HCT116 (cell line): ENCODE measurements around the gene DIAPH3. TPM values are rescaled to one million over a fixed set of nuclear protein-coding genes. Genes with fewer than 3 reads are reported as not detected.

ENCODE experiments used
- ATAC-seq: fragments of 200-7000 bp; cut with Tn5 transposase; 2 replicates; pipeline ENCODE4 v1.9.1; 2020; ENCODE audit warnings: mild to moderate bottlenecking, moderate library complexity
- BruUV-seq: library from RNA; stranded (reverse); fragments of 400-500 nt; replicated peaks from 2 replicates; lab custom pipeline; 2021; lab: Mats Ljungman, UMichigan
- CTCF ChIA-PET: fragments of 300-600 bp; sonication (Branson Sonifier 250); formaldehyde crosslinking; loops from one replicate; lab custom pipeline; 2021; ENCODE audit warnings: antibody characterized with exemption; lab: Charles Lee
- POLR2A ChIA-PET: fragments of 300-600, 350-600 bp; sonication (Branson Sonifier 250); formaldehyde crosslinking; loops from one replicate; lab custom pipeline; 2021; ENCODE audit warnings: antibody characterized with exemption; lab: Charles Lee
- RAD21 ChIA-PET, 2 experiments: fragments of 300-600 bp; sonication (Branson Sonifier 250); formaldehyde crosslinking; loops; one replicate each; lab custom pipeline; 2023; ENCODE audit warnings: low total read pairs in 2 of 2; ENCODE audit not compliant: uncharacterized antibody in 2 of 2, unreplicated experiment in 2 of 2, low non-redundant PET in 1 of 2; lab: Charles Lee
- DNase-seq: peaks from one replicate; pipeline ENCODE4 v3.0.0-alpha.2; 2010; ENCODE audit warnings: low read depth, low spot score
- H2AFZ ChIP-seq: fragments of 200-600 bp; shearing (Covaris generic), sonication (generic); 2 replicates; pipeline ENCODE4 v1.6.1; 2017; ENCODE audit warnings: low read depth, mixed run types, mixed read lengths, antibody characterized with exemption, low read length; ENCODE audit not compliant: poor library complexity, severe bottlenecking
- H3K27ac ChIP-seq: 2 replicates; pipeline ENCODE4 v1.5.1; 2012; ENCODE audit warnings: low read depth, low read length
- H3K27me3 ChIP-seq: fragments of 200-600 bp; sonication (generic); 2 replicates; pipeline ENCODE4 v1.6.1; 2016; ENCODE audit warnings: mixed run types, low read length, mixed read lengths; ENCODE audit not compliant: insufficient read depth
- H3K36me3 ChIP-seq, 2 experiments: fragments of 200-500 bp in 1 of 2; fragments of 200-600 bp in 1 of 2; sonication (Bioruptor generic) in 1 of 2; sonication (generic) in 1 of 2; 2 replicates each; pipeline versions ENCODE4 v1.5.1 to v1.6.1; 2014 to 2016; ENCODE audit warnings: low read length in 2 of 2, inconsistent platforms in 1 of 2, mixed read lengths in 1 of 2, mixed run types in 1 of 2; ENCODE audit not compliant: insufficient read depth in 2 of 2, control insufficient read depth in 1 of 2
- H3K4me1 ChIP-seq, 2 experiments: fragments of 200-600 bp in 1 of 2; sonication (generic) in 1 of 2; 2 replicates each; pipeline versions ENCODE4 v1.5.1 to v1.6.1; 2012 to 2017; ENCODE audit warnings: low read length in 2 of 2, inconsistent platforms in 1 of 2, mild to moderate bottlenecking in 1 of 2, mixed read lengths in 1 of 2, mixed run types in 1 of 2, moderate library complexity in 1 of 2; ENCODE audit not compliant: insufficient read depth in 2 of 2, control insufficient read depth in 1 of 2
- H3K4me2 ChIP-seq: fragments of 200-600 bp; sonication (generic); 2 replicates; pipeline ENCODE4 v1.6.1; 2017; ENCODE audit warnings: mixed run types, low read length, mixed read lengths
- H3K4me3 ChIP-seq, 2 experiments: fragments of 200-600 bp in 1 of 2; sonication (generic) in 1 of 2; replicated peaks in 1 of 2; 2 replicates each; pipeline ENCODE4 v1.5.1; 2011 to 2016; ENCODE audit warnings: low read length in 2 of 2, control low read depth in 1 of 2, low read depth in 1 of 2, mild to moderate bottlenecking in 1 of 2, mixed read lengths in 1 of 2, mixed run types in 1 of 2
- H3K79me2 ChIP-seq: fragments of 200-600 bp; sonication (generic); 2 replicates; pipeline ENCODE4 v1.6.1; 2017; ENCODE audit warnings: mild to moderate bottlenecking, mixed run types, low read length, moderate library complexity, mixed read lengths; ENCODE audit not compliant: insufficient read depth
- H3K9ac ChIP-seq: fragments of 200-600 bp; sonication (generic); 2 replicates; pipeline ENCODE4 v1.6.1; 2016; ENCODE audit warnings: low read length, mixed read lengths
- H3K9me2 ChIP-seq: fragments of 200-600 bp; sonication (generic), shearing (Covaris generic); 2 replicates; pipeline ENCODE4 v1.6.1; 2017; ENCODE audit warnings: mixed run types, mild to moderate bottlenecking, moderate library complexity; ENCODE audit not compliant: insufficient read depth
- H3K9me3 ChIP-seq, 2 experiments: fragments of 200-500 bp in 1 of 2; fragments of 200-600 bp in 1 of 2; sonication (Bioruptor generic) in 1 of 2; sonication (generic) in 1 of 2; 2 replicates each; pipeline ENCODE4 v1.6.1; 2014 to 2017; ENCODE audit warnings: low read length in 2 of 2, mixed read lengths in 2 of 2, inconsistent platforms in 1 of 2, low read depth in 1 of 2, mild to moderate bottlenecking in 1 of 2, mixed run types in 1 of 2, moderate library complexity in 1 of 2; ENCODE audit not compliant: control insufficient read depth in 1 of 2, insufficient read depth in 1 of 2
- H4K20me1 ChIP-seq: fragments of 200-600 bp; sonication (generic), shearing (Covaris generic); 2 replicates; pipeline ENCODE4 v1.6.1; 2017; ENCODE audit warnings: mixed run types, mild to moderate bottlenecking, moderate library complexity; ENCODE audit not compliant: insufficient read depth
- CTCF ChIP-seq, 3 experiments: fragments of 200-600 bp in 1 of 3; sonication (generic) in 1 of 3; IDR thresholded peaks in 2 of 3; conservative IDR thresholded peaks in 1 of 3; 2 replicates each; pipeline ENCODE4 v1.5.1; 2012 to 2017; ENCODE audit warnings: low read depth in 2 of 3, low read length in 2 of 3, antibody characterized with exemption in 1 of 3, borderline replicate concordance in 1 of 3, control low read depth in 1 of 3, mild to moderate bottlenecking in 1 of 3, mixed read lengths in 1 of 3, mixed run types in 1 of 3, moderate library complexity in 1 of 3; ENCODE audit not compliant: insufficient read depth in 1 of 3
- EZH2phosphoT487 ChIP-seq: fragments of 200-600 bp; IDR thresholded peaks from 2 replicates; pipeline ENCODE4 v1.6.1; 2018; ENCODE audit warnings: antibody characterized with exemption, borderline replicate concordance
- FOSL1 ChIP-seq: IDR thresholded peaks from 2 replicates; pipeline ENCODE4 v1.6.1; 2012; ENCODE audit warnings: low read depth
- JUND ChIP-seq: IDR thresholded peaks from 2 replicates; pipeline ENCODE4 v1.6.1; 2012
- POLR2A ChIP-seq: IDR thresholded peaks from 2 replicates; pipeline ENCODE4 v1.7.0; 2011; ENCODE audit warnings: borderline replicate concordance; ENCODE audit not compliant: insufficient read depth, insufficient read length; ENCODE audit errors: extremely low read depth
- REST ChIP-seq: IDR thresholded peaks from 2 replicates; pipeline ENCODE4 v1.6.1; 2012; ENCODE audit warnings: low read depth
- SIN3A ChIP-seq: IDR thresholded peaks from 2 replicates; pipeline ENCODE4 v1.6.1; 2012; ENCODE audit warnings: low read depth
- SP1 ChIP-seq: IDR thresholded peaks from 2 replicates; pipeline ENCODE4 v1.6.1; 2012; ENCODE audit warnings: low read depth
- SRF ChIP-seq: IDR thresholded peaks from 2 replicates; pipeline ENCODE4 v1.6.1; 2012; ENCODE audit warnings: low read depth
- YY1 ChIP-seq: IDR thresholded peaks from 2 replicates; pipeline ENCODE4 v1.6.1; 2011; ENCODE audit warnings: low read length, low read depth, moderate library complexity, mild to moderate bottlenecking; ENCODE audit not compliant: insufficient replicate concordance; ENCODE audit errors: extremely low read depth
- ZBTB33 ChIP-seq: IDR thresholded peaks from 2 replicates; pipeline ENCODE4 v1.6.1; 2011; ENCODE audit warnings: mild to moderate bottlenecking, low read length, moderate library complexity; ENCODE audit not compliant: insufficient replicate concordance; ENCODE audit errors: extremely low read depth
- ZNF274 ChIP-seq: fragments of 200-500 bp; sonication (Bioruptor generic); IDR thresholded peaks from 2 replicates; pipeline ENCODE4 v1.6.1; 2014; ENCODE audit warnings: mild to moderate bottlenecking, low read depth, low read length, inconsistent platforms
- intact Hi-C: fragments of 100-400 bp; cut with micrococcal nuclease; formaldehyde crosslinking; loops from 2 replicates; pipeline ENCODE4 v1.10.0; 2022
- total RNA-seq: library from RNA; stranded (reverse); gene quantifications from one replicate; pipeline ENCODE4 v1.2.1, GENCODE V29; 2021; ENCODE audit not compliant: unreplicated experiment

Gene DIAPH3
- total RNA-seq, 1 experiment from 2014 or later = 22.8 TPM

GRCh38 chr13:60182907-60183306, 19.2 kb upstream of the DIAPH3 start:
- no peak for ATAC-seq
- ChIA-PET CTCF (no interaction called here), POLR2A (no interaction called here), RAD21 (no interaction called here)
- DNase-seq = no peak
- Histone ChIP-seq H2AFZ (no peak overlapping the region), H3K9me2 (no peaks in the 10 kb centered on the region), H3K4me2 (no peak overlapping the region), H3K9me3 (no peaks in the 10 kb centered on the region), H3K27me3 (no peaks in the 10 kb centered on the region), H3K36me3 (no peaks in the 10 kb centered on the region), H3K27ac (no peak overlapping the region), H4K20me1 (no peaks in the 10 kb centered on the region), H3K4me3 (no peak overlapping the region), H3K4me1 (no peaks in the 10 kb centered on the region), H3K9ac (no peak overlapping the region), H3K79me2 (no peaks in the 10 kb centered on the region)
- intact Hi-C loops = no loop called here
- TF ChIP-seq SRF (no peak), SP1 (no peak), JUND (no peak), REST (no peak), POLR2A (no peak), EZH2phosphoT487 (no peak), YY1 (no peak), SIN3A (no peak), CTCF (IDR thresholded peaks at IDR 0.05 in 2 of 3, conservative IDR thresholded peaks at IDR 0.05 in 1 of 3; ENCODE audit: borderline replicate concordance in 1 of 3, insufficient read depth in 1 of 3, low read depth in 2 of 3, low read length in 2 of 3) (no peak), ZNF274 (no peak), FOSL1 (no peak), ZBTB33 (no peak)
- no TSS peak for BruUV-seq
